GM12873 (cell line): ENCODE results near the gene SPATA6.

Source experiments
- CTCF ChIP-seq: IDR thresholded peaks from 2 replicates; pipeline ENCODE4 v1.5.1; 2012; ENCODE audit warnings: low read depth, mild to moderate bottlenecking, moderate library complexity, low read length, control low read depth; ENCODE audit not compliant: insufficient read depth; ENCODE audit errors: missing control alignments

SPATA6 gene

GRCh38 chr1:48470950-48471690 is 884 bp downstream of the SPATA6 start:
- TF ChIP-seq CTCF: no peak

- TF ChIP-seq CTCF: no peak
Measured at GRCh38 chr1:48470481-48470855, 1.5 kb downstream of the SPATA6 start.

GRCh38 chr1:48469616-48470480 is 2.2 kb downstream of the SPATA6 start:
- no peak for TF ChIP-seq CTCF

DNA sequence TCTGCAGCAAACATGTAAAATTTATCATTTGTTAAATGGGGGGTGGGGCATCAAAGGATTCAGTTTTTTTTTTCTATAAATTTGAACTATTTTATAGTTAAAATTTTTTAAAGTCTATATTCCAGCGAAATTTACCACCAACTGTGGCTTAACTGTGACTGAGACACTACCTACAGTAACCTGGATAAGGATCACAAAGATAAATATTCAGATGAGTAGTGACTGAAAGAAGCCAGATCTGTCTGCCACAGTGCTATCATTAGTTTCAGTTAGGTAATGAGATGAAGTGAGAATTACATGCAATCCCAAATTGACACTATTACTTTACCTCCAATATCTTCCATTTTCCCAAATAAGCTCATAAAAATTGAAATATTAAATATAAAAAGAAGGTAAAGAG is 5.4 kb downstream of the SPATA6 start:
- TF ChIP-seq CTCF: no peak

GRCh38 chr1:48462716-48463302 is 9.2 kb downstream of the SPATA6 start:
- TF ChIP-seq CTCF: no peak

- TF ChIP-seq CTCF: no peak
Measured at GRCh38 chr1:48450505-48450904, 21.5 kb downstream of the SPATA6 start.

DNA sequence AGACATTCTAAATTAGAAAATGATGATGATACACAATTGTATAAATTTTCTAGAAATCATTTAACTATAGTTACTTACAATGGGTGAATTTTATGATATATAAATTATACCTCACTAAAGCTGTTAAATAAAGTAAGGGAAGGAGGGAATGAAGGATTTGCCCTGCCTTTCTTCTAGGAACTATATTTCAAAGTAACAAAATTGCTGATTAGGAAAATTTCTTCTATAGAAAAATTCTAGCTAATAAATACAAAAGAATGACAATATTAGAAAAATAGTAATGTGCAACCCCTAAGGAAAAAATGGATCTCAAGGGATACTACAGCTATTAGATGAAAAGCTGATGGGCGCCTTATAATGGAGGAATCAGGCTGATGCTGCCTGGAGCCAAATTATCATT is 23.1 kb downstream of the SPATA6 start:
- no peak for TF ChIP-seq CTCF
